DMS 273 (cell line): ENCODE results near the gene SLC8A1.
"Not testable (repeated sequence)": the region's sequence is repeated elsewhere in the genome, so short reads cannot be mapped to it uniquely, and the experiment has no call there.

Experiments used
- DNase-seq: peaks from one replicate; lab custom pipeline; 2025; ENCODE audit not compliant: unreplicated experiment; lab: John Stamatoyannopoulos, UW

Gene SLC8A1

DNA sequence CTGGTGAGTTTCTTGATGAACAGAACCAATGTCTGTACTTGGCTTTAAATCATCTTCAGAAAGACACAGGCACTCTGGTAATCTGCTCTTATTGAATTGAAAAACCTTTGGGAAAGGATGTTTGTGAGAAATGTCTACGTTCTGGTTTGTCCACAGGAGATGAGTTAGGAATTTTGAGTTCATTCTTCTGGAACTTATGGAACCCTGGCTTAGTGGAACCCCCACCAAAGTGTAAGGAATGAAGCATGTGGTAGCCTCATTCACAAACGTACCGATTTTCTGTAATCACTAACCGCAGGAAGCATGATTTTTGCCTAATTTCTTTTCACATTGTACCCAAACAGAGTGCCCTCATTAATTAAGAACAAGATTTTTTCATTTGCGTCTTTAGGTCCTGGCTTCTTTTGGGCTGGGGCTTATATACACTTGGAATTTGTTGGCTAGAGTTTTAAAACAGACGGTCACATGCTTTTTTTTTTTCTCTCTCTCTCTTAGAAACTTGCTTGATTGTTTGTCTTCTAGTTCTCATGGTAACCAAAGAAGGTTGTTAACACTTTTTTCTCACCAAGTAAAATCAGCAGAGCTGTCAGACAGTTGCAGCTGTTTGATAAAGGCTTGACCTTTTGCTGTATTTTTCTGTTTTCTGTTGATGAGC lies 358.7 kb downstream of the SLC8A1 start:
- peak; percentile 20 for DNase-seq

GRCh38 chr2:40090044-40090443 lies 361.8 kb downstream of the SLC8A1 start:
- no peak for DNase-seq

DNA sequence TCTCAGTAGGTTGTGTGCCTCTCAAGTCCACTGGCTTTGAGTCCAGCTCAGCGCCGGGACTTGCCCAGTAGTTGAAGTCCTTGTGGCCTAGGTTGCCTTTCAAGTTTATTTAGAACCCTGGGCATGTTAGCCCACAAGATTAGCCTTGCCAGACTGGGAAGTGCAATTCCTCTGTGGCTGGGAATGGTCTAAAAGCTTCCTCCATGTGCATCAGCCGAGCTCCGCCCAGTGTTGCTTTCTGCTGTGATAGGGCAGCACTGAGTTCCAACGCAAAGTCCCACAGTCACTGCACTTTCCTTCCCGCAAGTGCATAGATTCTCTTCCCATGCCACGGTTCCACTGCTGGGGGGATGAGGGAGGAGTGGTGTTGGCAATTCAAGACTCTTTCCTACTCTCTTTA lies 364.0 kb downstream of the SLC8A1 start:
- DNase-seq = no peak

GRCh38 chr2:40087434-40087833 lies 364.5 kb downstream of the SLC8A1 start:
- DNase-seq = no peak

DNA sequence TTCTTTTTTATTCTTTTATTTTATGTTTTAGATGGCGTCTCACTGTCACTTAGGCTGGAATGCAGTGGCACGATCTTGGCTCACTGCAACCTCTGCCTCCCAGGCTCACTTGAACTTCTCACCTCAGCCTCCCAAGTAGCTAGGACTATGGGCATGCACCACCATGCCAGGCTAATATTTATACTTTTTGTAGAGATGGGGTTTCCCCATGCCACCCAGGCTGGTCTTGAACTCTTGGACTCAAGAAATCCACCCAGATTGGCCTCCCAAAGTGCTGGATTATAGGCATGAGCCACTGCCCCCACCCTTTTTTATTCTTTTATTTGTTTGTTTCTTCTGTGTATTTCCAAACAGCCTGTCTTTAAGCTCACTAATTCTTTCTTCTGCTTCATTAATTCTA lies 366.1 kb downstream of the SLC8A1 start:
- DNase-seq = no peak

DNA sequence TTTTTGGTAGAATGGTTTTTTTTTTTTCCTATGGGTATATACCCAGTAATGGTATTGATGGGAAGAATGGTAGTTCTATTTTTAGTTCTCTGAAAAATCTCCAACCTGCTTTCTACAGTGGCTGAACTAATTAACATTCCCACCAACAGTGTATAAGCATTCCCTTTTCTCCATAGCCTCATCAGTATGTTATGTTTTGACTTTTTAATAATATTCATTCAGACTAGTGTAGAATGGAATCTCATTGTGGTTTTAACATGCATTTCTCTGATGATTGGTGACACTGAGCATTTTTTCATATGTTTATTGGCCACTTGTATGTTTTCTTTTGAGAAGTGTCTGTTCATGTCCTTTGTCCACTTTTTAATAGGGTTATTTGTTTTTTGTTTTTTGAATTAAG lies 378.6 kb downstream of the SLC8A1 start:
- DNase-seq = not testable (repeated sequence)

DNA sequence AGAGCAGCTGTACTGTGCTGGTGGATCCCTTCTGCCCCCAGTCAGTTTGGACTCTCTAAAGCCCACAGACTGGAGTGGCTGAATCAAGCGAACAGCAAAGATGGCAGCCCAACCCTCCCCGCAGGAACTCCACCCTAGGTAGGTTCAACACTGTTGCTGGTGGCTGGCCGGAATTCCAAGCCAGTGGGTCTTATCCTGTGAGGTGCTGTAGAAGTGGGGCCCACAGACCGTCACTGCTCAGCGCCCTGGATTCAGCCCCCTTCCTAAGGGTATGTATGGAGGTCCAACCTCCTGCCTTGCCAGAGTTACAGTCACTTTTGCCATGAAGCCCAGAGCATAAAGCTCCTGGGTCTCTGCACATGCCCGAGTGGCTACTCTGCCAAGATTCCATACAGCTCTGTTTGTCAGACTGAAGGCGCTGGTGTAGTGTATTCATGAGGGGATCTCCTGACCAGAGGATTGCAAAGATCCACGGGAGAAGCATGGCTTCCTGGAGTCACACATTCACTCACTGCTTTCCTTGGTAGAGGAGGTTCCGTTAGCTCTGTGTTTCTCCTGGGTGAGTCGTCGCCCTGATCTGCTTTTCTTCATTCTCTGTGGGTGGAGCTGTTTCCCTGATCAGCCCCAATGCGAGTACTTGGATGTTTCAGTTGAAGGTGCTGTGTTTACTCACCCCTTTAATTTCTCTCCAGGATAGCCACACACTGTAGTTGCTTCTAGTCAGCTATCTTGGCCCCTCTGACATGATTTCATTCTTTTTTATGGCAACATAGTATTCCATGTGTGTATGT lies 379.3 kb downstream of the SLC8A1 start:
- no peak for DNase-seq

GRCh38 chr2:40062381-40062780 lies 389.5 kb downstream of the SLC8A1 start:
- DNase-seq = peak; percentile 6

DNA sequence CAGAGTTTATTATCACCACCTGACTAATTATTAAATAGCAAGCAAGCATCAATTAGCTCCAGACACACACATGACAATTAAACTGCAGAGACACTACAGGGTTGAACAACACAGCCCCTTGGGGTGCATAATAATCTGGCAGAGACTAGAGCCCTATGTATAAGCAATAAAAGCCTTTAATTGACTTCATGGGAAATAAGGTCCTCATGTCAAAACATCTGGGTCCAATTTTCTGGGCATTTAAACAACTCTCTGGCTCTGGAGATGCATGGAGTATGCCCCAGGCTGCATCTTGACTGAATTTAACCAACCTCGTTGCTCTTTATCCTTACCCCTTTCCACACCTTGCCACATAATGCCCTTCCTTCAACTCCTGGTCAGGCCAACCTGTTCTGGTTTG lies 402.1 kb downstream of the SLC8A1 start:
- DNase-seq = peak; percentile 7

DNA sequence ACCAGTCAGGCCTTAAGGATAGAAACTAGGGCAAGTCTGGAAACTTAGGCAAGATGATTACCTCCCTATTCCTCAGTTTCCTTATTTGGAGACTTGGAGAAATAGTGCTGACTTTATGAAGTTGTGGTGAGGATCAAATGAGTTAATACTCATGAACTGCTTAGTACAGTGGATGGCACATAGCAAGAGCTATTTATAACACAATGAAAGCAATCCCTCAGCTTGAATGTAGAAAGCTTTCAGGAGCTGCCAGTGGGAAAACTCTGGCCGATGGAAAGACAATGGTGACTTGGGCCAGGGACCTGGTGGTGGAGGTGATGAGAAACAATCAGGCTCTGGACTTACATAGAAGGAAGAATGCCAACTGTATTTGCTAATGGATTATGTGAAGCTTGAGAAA lies 403.4 kb downstream of the SLC8A1 start:
- no peak for DNase-seq

GRCh38 chr2:40047406-40047805 lies 404.5 kb downstream of the SLC8A1 start:
- no peak for DNase-seq
